ENCODE results near the gene GNL1.
A peak's percentile ranks its signal among the peaks of the same experiment; 100 is the strongest.

The GNL1 gene

DNA sequence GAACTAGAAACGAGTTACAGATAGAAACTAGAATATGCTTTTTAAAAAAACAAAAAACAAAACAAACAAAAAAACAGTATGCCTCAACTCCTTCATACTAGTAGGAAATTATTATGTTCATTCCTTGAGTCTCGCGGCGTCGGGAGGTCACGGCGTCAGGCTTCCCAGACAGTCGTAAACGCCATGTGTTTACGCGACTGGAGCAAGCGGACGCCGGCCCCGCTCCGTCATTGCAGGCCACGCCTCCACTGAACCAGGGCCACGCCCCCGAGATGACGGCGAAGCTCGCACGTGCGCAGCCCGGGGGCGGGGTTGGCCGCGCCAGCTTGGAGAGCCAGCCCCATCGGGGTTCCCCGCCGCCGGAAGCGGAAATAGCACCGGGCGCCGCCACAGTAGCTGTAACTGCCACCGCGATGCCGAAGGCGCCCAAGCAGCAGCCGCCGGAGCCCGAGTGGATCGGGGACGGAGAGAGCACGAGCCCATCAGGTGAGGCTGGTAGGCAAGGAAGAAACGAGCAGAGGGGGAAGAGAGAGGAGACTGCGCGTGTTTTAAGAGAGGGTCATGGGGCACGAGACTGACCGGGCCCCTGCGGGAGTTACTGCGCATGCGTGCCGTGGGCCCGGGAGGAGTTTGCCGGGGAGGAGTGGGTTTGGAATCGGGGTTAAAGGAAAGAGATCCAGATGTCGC lies 14.9 kb upstream of the GNL1 start, which contains the start of gene ABCF1 (continued):
- TF ChIP-seq ZNF274 (IDR thresholded peaks at IDR 0.05; ENCODE audit: low read length) (no peak), ZNF274 (tag by site-specific recombination; IDR thresholded peaks at IDR 0.05; ENCODE audit: borderline replicate concordance) (no peak), KLF7 (tag by site-specific recombination; IDR thresholded peaks at IDR 0.05; ENCODE audit: borderline replicate concordance) (no peak), ZBTB48 (tag by site-specific recombination; IDR thresholded peaks at IDR 0.05) (no peak), SCRT2 (tag by site-specific recombination; IDR thresholded peaks at IDR 0.05) (no peak), ZNF670 (tag by site-specific recombination; IDR thresholded peaks at IDR 0.05; ENCODE audit: low read depth) (no peak), ZNF175 (tag by site-specific recombination; IDR thresholded peaks at IDR 0.05) (no peak), YY2 (tag by site-specific recombination; IDR thresholded peaks at IDR 0.05) (peak; percentile 66; the same call in 1 of the 2 replicates), ELK4 (IDR thresholded peaks at IDR 0.05; ENCODE audit: borderline replicate concordance, low read depth, low read length) (peak; percentile 78; the same call in 1 of the 2 replicates), GFI1B (tag by site-specific recombination; IDR thresholded peaks at IDR 0.05) (no peak), ZNF211 (tag by site-specific recombination; IDR thresholded peaks at IDR 0.05; ENCODE audit: low read depth) (no peak), ZBTB20 (tag by site-specific recombination; IDR thresholded peaks at IDR 0.05) (peak; percentile 98), ZBTB17 (tag by site-specific recombination; IDR thresholded peaks at IDR 0.05) (peak; percentile 82), ZNF664 (tag by site-specific recombination; IDR thresholded peaks at IDR 0.05) (no peak), HOXD13 (CRISPR knock-in tag; IDR thresholded peaks at IDR 0.05; ENCODE audit: borderline replicate concordance) (peak; percentile 46; the same call in 1 of the 2 replicates), KLF1 (tag by site-specific recombination; IDR thresholded peaks at IDR 0.05) (peak; percentile 51; the same call in 1 of the 2 replicates), ZNF513 (tag by site-specific recombination; IDR thresholded peaks at IDR 0.05) (no peak), PRDM1 (tag by site-specific recombination; IDR thresholded peaks at IDR 0.05) (no peak), ZNF544 (tag by site-specific recombination; IDR thresholded peaks at IDR 0.05) (no peak), ZNF112 (tag by site-specific recombination; IDR thresholded peaks at IDR 0.05) (no peak), PRDM2 (tag by site-specific recombination; IDR thresholded peaks at IDR 0.05; ENCODE audit: borderline replicate concordance) (no peak), ZBTB6 (tag by site-specific recombination; IDR thresholded peaks at IDR 0.05) (no peak), ZNF791 (tag by site-specific recombination; IDR thresholded peaks at IDR 0.05) (no peak), MYNN (tag by site-specific recombination; IDR thresholded peaks at IDR 0.05; ENCODE audit: borderline replicate concordance) (no peak), ZNF514 (tag by site-specific recombination; IDR thresholded peaks at IDR 0.05) (no peak), SCRT1 (tag by site-specific recombination; IDR thresholded peaks at IDR 0.05; ENCODE audit: borderline replicate concordance) (no peak), ZNF501 (tag by site-specific recombination; IDR thresholded peaks at IDR 0.05) (no peak), ZNF830 (tag by site-specific recombination; IDR thresholded peaks at IDR 0.05; ENCODE audit: low read depth) (no peak), ZNF529 (tag by site-specific recombination; IDR thresholded peaks at IDR 0.05; ENCODE audit: insufficient replicate concordance) (no peak)
- TF ChIP-seq, protein P1, sequence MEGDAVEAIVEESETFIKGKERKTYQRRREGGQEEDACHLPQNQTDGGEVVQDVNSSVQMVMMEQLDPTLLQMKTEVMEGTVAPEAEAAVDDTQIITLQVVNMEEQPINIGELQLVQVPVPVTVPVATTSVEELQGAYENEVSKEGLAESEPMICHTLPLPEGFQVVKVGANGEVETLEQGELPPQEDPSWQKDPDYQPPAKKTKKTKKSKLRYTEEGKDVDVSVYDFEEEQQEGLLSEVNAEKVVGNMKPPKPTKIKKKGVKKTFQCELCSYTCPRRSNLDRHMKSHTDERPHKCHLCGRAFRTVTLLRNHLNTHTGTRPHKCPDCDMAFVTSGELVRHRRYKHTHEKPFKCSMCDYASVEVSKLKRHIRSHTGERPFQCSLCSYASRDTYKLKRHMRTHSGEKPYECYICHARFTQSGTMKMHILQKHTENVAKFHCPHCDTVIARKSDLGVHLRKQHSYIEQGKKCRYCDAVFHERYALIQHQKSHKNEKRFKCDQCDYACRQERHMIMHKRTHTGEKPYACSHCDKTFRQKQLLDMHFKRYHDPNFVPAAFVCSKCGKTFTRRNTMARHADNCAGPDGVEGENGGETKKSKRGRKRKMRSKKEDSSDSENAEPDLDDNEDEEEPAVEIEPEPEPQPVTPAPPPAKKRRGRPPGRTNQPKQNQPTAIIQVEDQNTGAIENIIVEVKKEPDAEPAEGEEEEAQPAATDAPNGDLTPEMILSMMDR (tag by site-specific recombination; IDR thresholded peaks at IDR 0.05) = no peak

Data from HEK293 (cell line).